Measurements from ENCODE around the gene PLEKHM3.
"Not testable (repeated sequence)": the region's sequence is repeated elsewhere in the genome, so short reads cannot be mapped to it uniquely, and the experiment has no call there.

Gene PLEKHM3

DNA sequence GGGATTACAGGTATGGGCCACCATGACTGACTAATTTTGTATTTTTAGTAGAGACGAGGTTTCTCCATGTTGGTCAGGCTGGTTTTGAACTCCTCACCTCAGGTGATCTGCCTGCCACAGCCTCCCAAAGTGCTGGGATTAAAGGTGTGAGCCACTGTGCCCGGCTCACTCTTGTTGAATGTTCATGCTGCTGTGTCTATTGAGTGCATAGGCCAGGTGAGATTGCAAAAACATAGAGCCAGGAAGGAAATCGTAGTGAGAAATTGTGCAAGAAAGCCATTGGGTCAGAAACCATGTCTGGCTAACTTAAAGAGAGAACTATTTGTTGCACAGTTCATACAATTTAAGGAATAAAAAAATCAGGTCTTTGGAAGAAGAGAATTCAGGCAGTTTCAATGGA is 210.1 kb downstream of the PLEKHM3 start:
- H3K4me1 Mint-ChIP-seq = no peaks in the 10 kb centered on the region
- no peaks in the 10 kb centered on the region for H3K36me3 Mint-ChIP-seq (ENCODE audit: insufficient read depth)
- no peaks in the 10 kb centered on the region for H3K27me3 Mint-ChIP-seq
- no peak overlapping the region for H3K27ac Mint-ChIP-seq (ENCODE audit: low read depth)
- H3K9me3 Mint-ChIP-seq = no peaks in the 10 kb centered on the region
- DNase-seq (ENCODE audit: low spot score in 2 of 2) (no peak), ATAC-seq (replicated peaks; ENCODE audit: extremely low read depth, poor library complexity, severe bottlenecking) (no peak)
- no peak overlapping the region for H3K4me3 Mint-ChIP-seq

DNA sequence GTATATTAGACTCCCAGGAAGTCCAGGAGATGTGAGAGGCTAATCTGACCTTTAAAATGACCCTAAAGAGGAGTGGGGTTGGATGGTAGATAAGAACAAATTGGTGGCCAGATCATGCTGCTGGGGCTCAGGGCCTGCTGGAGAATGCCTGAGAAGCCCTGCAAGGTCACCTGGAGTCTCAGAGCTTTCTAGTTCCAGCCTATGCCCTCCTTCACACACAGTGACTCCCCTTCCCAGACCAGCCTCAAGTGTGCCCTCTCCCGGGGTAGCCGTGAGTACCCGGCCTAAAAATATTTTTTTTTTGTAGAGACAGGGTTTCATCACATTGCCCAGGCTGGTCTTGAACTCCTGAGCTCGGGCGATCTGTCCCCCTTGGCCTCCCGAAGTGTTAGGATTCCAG is 211.4 kb downstream of the PLEKHM3 start:
- Mint-ChIP-seq H3K9me3 (no peaks in the 10 kb centered on the region), H3K27me3 (peaks cover 4% of the 10 kb centered on the region), H3K36me3 (ENCODE audit: insufficient read depth) (peaks cover 1% of the 10 kb centered on the region), H3K4me1 (no peaks in the 10 kb centered on the region), H3K4me3 (no peak overlapping the region), H3K27ac (ENCODE audit: low read depth) (no peak overlapping the region)
- DNase-seq (ENCODE audit: low spot score in 2 of 2) (no peak), ATAC-seq (replicated peaks; ENCODE audit: extremely low read depth, poor library complexity, severe bottlenecking) (no peak)

DNA sequence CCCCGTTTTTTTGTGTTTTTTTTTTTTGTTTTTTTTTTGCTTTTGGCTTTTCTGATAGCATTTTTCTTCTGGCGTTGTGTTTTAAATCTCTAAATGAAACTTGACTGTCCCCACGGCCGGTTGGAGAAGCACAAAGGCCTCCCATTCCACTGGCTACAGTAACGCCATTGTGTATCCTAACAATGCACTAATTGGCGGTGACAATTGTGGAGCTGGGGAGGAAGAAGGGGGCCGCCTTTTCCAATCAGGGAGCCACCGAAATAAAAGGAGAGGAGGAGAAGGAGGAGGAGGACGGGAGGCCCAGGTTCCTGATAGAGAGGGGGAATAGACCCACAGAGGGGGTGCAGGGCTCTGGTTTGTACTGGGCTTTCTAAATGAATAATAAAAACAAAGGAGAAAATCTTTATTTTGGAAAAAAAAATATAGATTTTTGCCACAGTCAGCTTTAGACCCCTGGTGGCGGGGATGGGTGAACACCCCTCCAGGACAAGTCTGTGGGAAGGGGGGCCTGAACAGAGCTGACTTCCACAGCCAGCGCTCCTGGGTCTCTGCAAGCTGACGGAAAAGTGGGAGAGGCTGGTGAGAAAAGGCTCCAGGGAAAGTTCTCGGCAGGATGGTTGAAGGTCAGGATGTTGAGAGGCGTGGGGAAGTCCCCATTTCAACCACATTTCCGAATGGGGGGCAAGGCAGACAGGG is 212.0 kb downstream of the PLEKHM3 start:
- Mint-ChIP-seq H3K27me3 (peaks cover 10% of the 10 kb centered on the region), H3K4me3 (no peak overlapping the region), H3K4me1 (no peaks in the 10 kb centered on the region), H3K9me3 (no peaks in the 10 kb centered on the region), H3K36me3 (ENCODE audit: insufficient read depth) (peaks cover 1% of the 10 kb centered on the region), H3K27ac (ENCODE audit: low read depth) (no peak overlapping the region)
- no peak for ATAC-seq (replicated peaks; ENCODE audit: extremely low read depth, poor library complexity, severe bottlenecking)
- DNase-seq (ENCODE audit: low spot score in 2 of 2) = no peak

DNA sequence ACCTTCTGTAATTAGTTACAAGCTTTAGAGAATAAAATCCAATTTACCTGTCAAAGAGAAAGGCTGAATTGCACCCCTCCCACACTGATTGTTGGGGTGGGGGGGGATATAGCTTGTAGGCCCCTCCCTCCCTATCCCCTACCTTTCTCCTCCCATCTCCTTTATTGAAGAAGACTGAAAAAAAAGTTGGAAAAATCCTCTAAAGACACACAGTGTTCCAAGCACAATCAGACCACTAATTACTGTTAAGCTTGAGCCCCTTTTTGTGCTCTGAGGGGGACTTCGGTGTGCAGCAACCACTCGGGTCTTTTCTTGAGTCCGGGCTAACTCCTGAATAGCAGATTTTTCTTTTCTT is 212.6 kb downstream of the PLEKHM3 start:
- H3K27ac Mint-ChIP-seq (ENCODE audit: low read depth) = no peak overlapping the region
- peaks cover 1% of the 10 kb centered on the region for H3K36me3 Mint-ChIP-seq (ENCODE audit: insufficient read depth)
- DNase-seq (ENCODE audit: low spot score in 2 of 2) (no peak), ATAC-seq (replicated peaks; ENCODE audit: extremely low read depth, poor library complexity, severe bottlenecking) (no peak)
- H3K27me3 Mint-ChIP-seq = peaks cover 17% of the 10 kb centered on the region
- no peaks in the 10 kb centered on the region for H3K9me3 Mint-ChIP-seq
- no peak overlapping the region for H3K4me3 Mint-ChIP-seq
- H3K4me1 Mint-ChIP-seq = no peaks in the 10 kb centered on the region

DNA sequence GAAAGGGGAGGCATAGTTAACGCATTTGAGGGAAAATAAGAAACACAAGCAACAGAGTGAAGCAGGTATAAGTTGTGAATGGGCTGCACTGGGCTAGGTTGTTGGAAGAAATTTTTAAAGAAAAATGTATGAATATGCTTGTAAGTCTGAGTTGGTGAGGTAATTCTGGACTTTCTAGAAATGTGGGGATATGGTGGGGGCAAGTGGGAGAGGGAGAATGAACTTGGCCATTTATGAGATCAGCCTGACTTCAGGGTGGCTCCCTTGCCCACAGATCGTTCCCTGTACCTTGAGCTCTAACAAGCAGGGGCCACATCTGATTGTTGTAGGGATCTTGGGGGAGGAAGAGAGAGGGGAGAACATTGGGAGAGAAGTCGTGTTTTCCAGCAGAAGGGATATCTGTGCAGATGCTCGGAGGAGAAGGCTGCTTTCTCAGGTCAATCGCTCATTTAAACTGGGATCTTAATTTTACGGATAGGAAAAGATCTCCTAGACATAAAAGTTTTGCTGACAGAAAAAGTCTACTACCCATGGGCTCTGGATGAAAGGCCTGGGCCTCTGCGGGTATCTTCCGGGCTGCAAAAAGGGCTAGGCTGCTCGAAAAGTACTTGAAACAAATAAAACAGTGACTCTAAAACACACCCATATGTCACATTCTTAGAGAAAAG is 213.1 kb downstream of the PLEKHM3 start:
- Mint-ChIP-seq H3K4me3 (no peak overlapping the region), H3K27me3 (peaks cover 22% of the 10 kb centered on the region), H3K4me1 (no peaks in the 10 kb centered on the region), H3K27ac (ENCODE audit: low read depth) (no peak overlapping the region), H3K36me3 (ENCODE audit: insufficient read depth) (peaks cover 1% of the 10 kb centered on the region), H3K9me3 (no peaks in the 10 kb centered on the region)
- no peak for ATAC-seq (replicated peaks; ENCODE audit: extremely low read depth, poor library complexity, severe bottlenecking)
- no peak for DNase-seq (ENCODE audit: low spot score in 2 of 2)

DNA sequence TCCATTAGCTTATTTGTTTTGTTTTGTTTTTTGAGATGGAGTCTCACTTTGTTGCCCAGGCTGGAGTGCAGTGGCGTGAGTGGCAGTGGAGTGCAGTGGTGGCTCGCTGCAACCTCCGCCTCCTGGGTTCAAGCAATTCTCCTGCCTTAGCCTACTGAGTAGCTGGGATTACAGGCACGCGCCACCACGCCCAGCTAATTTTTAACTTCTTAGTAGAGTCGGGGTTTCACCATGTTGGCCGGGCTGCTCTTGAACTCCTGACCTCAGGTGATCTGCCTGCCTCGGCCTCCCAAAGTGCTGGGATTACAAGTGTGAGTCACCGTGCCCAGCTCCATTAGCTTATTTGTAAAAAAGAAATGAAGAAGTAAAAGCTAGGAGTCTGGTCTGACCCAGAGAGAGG is 213.7 kb downstream of the PLEKHM3 start:
- not testable (repeated sequence) for H3K4me1 Mint-ChIP-seq; DNase-seq (ENCODE audit: low spot score in 2 of 2); H3K27ac Mint-ChIP-seq (ENCODE audit: low read depth); H3K4me3 Mint-ChIP-seq; ATAC-seq (replicated peaks; ENCODE audit: extremely low read depth, poor library complexity, severe bottlenecking); H3K36me3 Mint-ChIP-seq (ENCODE audit: insufficient read depth); H3K9me3 Mint-ChIP-seq
- peaks cover 24% of the 10 kb centered on the region for H3K27me3 Mint-ChIP-seq

DNA sequence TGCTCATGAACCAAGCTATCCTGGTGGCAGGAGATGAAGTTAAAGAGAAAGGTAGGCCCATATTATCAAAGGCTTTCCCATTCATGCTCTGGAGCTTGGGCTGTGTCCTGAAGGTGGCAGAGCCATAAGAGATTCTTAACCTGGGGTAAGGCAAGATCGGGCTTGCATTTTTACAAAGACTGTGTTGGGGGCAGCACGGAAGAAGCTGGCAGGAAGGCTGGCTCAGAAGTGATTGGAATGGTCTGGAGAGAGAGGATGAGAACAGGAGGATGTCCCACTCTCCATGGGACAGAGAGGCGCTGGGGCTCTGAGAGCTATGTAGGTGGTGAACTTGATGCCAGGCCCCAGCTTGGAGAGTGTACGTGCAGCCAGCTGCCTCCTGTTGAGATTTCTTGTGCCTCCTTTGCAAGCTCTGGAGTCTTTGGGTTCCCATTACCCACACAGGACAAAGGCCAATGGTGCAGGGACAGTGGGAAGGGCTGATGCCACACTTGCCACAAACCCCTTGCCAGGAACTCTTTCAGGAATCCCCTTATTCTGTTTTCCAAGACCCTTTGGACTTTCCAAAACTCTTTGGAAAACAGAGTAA is 215.0 kb downstream of the PLEKHM3 start:
- H3K4me1 Mint-ChIP-seq = no peaks in the 10 kb centered on the region
- H3K4me3 Mint-ChIP-seq = no peak overlapping the region
- no peaks in the 10 kb centered on the region for H3K9me3 Mint-ChIP-seq
- peaks cover 1% of the 10 kb centered on the region for H3K36me3 Mint-ChIP-seq (ENCODE audit: insufficient read depth)
- no peak overlapping the region for H3K27ac Mint-ChIP-seq (ENCODE audit: low read depth)
- H3K27me3 Mint-ChIP-seq = peaks cover 24% of the 10 kb centered on the region
- no peak for DNase-seq (ENCODE audit: low spot score in 2 of 2)
- no peak for ATAC-seq (replicated peaks; ENCODE audit: extremely low read depth, poor library complexity, severe bottlenecking)

DNA sequence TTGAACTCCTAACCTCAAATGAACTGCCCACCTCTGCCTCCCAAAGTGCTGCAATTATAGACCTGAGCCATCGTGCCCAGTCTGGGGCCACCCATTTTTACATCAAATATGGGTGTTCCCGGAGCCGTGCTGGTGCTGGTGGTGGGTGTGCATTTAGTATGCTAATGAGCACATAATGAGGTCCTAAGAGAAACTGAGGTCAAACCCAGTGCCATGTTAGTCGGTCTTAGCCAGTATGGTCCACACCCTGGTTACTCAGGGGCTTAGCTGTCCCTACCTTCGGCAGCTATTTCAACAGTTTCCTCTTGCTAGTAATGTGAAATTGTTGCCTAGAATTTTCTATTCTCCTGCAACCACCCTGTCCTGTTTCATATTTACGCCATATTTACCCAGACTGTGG is 217.2 kb downstream of the PLEKHM3 start:
- Mint-ChIP-seq H3K27me3 (peaks cover 24% of the 10 kb centered on the region), H3K9me3 (no peaks in the 10 kb centered on the region), H3K36me3 (ENCODE audit: insufficient read depth) (peaks cover 3% of the 10 kb centered on the region), H3K4me3 (no peak overlapping the region), H3K4me1 (no peaks in the 10 kb centered on the region), H3K27ac (ENCODE audit: low read depth) (no peak overlapping the region)
- no peak for ATAC-seq (replicated peaks; ENCODE audit: extremely low read depth, poor library complexity, severe bottlenecking)
- DNase-seq (ENCODE audit: low spot score in 2 of 2) = no peak

DNA sequence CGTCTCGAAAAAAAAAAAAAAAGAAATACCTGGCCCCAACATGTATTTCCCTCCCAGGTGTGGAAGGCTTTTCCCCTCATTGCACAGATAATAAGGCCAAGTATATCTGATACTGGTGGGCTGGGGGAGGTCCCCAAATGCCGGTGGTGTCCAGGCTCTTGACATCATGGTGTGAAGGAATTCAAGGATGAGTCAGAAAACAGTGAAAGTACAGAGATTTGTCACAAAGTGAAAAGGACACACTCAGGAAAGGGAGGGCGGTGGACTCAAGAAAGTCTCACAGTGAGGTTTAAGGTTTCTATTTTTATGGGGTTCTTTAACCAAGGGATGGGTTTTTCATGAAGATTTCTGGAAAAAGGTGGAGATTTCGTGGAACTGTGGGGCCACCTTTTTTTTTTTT is 217.8 kb downstream of the PLEKHM3 start:
- Mint-ChIP-seq H3K4me3 (no peak overlapping the region), H3K36me3 (ENCODE audit: insufficient read depth) (peaks cover 3% of the 10 kb centered on the region), H3K27ac (ENCODE audit: low read depth) (no peak overlapping the region), H3K9me3 (no peaks in the 10 kb centered on the region), H3K4me1 (no peaks in the 10 kb centered on the region), H3K27me3 (peaks cover 24% of the 10 kb centered on the region)
- ATAC-seq (replicated peaks; ENCODE audit: extremely low read depth, poor library complexity, severe bottlenecking) (no peak), DNase-seq (ENCODE audit: low spot score in 2 of 2) (no peak)

DNA sequence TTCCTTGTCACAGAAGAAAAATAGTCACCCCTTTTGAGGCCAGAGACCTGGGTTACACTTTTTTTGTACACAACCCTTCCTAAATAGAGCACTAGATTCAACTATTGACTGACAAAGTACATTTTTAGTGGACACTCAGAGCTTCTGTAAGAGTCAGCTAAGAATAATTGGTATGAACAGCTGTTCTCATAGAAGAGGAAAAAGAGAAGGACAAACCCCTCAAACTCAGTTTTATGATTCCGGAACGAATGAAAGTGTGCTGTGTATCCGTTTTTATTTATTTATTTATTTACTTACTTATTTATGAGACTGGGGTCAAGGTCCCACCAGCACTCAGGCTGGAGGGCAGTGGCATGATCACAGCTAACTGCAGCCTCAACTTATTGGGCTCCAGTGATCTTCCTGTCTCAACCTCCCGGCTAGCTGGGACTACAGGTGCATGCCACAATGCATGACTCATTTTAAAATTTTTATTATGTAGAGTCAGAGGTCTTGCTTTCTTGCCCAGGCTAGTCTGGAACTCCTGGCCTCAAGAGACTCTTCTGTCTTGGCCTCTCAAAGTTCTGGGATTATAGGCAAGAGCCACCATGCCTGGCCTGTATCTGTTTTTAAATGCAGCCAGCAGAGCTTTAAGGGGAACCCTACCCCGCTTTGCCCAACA is 219.6 kb downstream of the PLEKHM3 start:
- ATAC-seq (replicated peaks; ENCODE audit: extremely low read depth, poor library complexity, severe bottlenecking) (no peak), DNase-seq (ENCODE audit: low spot score in 2 of 2) (no peak)
- Mint-ChIP-seq H3K36me3 (ENCODE audit: insufficient read depth) (peaks cover 3% of the 10 kb centered on the region), H3K27me3 (peaks cover 24% of the 10 kb centered on the region), H3K27ac (ENCODE audit: low read depth) (no peak overlapping the region), H3K4me3 (no peak overlapping the region), H3K9me3 (no peaks in the 10 kb centered on the region), H3K4me1 (no peaks in the 10 kb centered on the region)

DNA sequence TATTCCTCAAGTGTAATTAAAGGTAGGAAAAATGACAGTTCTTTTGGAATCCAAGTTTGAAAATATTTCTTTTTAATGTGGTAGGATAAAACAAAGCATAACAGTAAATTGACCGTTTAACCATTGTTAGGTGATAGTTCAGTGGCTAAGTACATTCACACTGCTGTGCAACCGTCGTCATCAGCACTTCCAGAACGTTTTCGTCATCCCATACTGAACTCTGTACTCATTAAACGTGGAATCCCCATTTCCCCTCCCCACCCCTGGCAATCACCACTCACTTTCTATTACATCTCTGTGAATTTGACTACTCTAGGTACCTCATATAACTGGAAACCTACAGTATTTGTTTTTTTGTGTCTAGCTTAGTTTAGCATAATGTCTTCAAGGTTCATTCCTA is 222.7 kb downstream of the PLEKHM3 start:
- Mint-ChIP-seq H3K27me3 (peaks cover 7% of the 10 kb centered on the region), H3K4me3 (no peak overlapping the region), H3K4me1 (no peaks in the 10 kb centered on the region), H3K27ac (ENCODE audit: low read depth) (no peak overlapping the region), H3K9me3 (no peaks in the 10 kb centered on the region), H3K36me3 (ENCODE audit: insufficient read depth) (peaks cover 2% of the 10 kb centered on the region)
- no peak for ATAC-seq (replicated peaks; ENCODE audit: extremely low read depth, poor library complexity, severe bottlenecking)
- DNase-seq (ENCODE audit: low spot score in 2 of 2) = no peak

DNA sequence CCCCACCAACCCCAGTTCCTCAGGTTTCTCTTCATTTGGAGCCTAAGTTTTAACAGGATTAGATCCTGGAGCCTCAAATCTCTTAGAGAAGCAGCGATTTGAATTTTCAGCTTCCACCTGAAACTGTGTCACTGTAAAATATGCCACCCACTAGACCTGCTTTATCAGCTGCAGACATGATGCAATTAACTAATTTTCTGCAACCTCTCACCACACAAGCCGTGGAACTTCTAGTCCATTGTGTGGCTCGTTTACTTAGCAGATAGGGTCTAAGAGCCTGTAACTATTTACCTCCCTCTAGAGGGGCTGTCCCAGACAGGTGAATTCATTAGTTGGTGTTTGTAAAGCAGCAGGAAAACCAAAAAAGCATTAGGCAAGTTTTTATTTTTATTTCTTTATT is 224.1 kb downstream of the PLEKHM3 start:
- Mint-ChIP-seq H3K9me3 (no peaks in the 10 kb centered on the region), H3K4me1 (no peaks in the 10 kb centered on the region), H3K4me3 (no peak overlapping the region), H3K27me3 (no peaks in the 10 kb centered on the region), H3K27ac (ENCODE audit: low read depth) (no peak overlapping the region), H3K36me3 (ENCODE audit: insufficient read depth) (peaks cover 2% of the 10 kb centered on the region)
- DNase-seq (ENCODE audit: low spot score in 2 of 2) (no peak), ATAC-seq (replicated peaks; ENCODE audit: extremely low read depth, poor library complexity, severe bottlenecking) (no peak)
